Stimulated activated CD8-positive, alpha-beta memory T cell treated with anti-CD3 and anti-CD28 coated beads, Interleukin-4, amount 100 ng/mL, for 48 hours (primary cell): ENCODE data around the gene TSEN54.
A peak's percentile ranks its signal among the peaks of the same experiment; 100 is the strongest.

ENCODE experiments used
- DNase-seq: peaks from one replicate; pipeline ENCODE4 v3.0.0-alpha.2; 2020

Gene TSEN54

DNA sequence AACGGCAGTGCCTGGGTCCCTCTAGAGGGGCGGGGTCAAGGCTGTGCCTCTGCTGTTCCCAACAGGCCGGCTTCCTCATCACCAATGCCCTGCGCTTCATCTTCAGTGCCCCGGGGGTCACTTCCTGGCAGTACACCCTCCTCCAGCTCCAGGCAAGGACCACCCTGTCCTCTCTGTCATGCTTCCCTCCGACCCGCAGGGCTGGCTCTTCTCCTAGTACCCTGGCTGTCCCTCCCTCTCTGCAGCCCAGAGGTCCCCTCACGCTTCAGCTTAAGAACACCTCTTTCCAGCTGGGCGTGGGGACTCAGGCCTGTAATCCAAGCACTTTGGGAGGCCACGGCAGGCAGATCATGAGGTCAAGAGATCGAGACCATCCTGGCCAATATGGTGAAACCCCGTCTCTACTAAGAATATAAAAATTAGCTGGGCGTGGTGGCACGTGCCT is 26.8 kb upstream of the TSEN54 start:
- DNase-seq: no peak

DNA sequence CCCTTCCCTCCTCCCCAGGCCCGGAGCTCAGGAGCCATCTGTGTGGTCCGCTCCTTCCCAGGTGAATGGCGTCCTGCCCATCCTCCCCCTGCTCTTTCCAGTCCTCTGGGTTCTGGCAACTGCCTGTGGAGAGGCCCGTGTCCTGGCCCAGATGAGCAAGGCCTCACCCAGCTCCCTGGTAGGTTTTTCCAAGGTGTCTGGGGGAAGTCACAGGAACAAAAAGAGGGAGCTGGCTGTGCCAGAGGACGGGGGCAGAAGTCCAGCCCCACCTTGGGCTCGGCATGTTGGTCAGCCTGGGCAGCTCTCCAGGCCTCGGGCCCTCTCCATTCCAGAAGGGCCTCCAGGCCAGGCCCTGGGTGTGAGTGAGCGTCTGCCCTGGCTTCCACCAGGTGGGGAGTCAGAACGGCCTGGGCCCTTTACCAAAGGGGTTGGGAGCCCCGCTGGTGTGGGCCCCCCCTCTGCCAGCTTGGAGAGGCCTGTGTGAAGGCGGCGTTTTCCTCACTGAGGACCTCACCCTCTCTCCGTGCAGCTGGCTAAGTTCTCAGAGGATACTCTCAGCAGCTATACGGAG is 26.1 kb upstream of the TSEN54 start:
- DNase-seq: no peak

DNA sequence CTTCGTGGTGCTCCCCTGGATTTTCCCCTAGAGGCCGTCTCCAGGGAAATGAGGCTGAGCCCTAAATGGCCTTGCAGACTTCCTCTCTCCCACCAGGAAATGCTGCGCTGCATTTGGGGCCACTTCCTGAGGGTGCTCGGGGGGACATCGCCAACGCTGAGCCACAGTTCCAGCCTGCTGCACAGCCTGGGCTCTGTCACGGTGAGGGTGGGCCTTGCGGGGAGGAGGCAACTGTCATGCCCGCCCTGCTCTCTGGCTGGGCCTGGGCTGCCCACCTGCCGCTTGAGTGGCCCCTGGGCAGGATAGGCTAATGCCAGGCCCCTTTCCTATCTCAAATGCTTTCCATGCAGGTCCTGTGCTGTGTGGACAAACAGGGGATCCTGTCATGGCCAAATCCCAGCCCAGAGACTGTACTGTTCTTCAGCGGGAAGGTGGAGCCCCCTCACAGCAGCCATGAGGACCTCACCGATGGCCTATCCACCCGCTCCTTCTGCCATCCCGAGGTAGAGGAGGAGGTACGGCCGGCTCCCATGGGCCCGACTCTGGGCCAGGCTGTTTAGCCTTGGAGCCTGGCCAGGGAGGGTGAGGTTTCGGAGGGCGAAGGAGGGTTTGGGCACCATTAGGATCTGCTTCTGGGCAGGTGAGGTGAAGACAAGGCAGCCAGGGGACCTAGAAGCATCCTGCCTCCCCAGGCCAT is 25.2 kb upstream of the TSEN54 start:
- DNase-seq: no peak

DNA sequence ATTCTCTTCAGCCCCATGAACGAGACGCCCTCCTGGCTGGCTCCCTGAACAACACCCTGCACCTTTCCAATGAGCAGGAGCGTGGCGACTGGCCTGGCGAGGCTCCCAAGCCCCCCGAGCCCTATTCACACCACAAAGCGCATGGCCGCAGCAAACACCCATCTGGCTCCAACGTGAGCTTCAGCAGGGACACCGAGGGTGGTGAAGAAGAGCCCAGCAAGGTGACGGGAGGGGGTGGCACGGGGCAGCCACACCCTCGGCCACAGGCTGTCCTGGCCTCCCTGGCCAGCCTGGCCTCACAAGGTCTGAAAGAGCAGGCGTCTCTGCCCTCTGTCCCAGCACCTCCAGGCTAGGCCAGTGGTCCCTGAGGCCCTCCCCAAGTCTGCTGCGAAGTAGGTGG is 24.6 kb upstream of the TSEN54 start:
- DNase-seq: no peak

DNA sequence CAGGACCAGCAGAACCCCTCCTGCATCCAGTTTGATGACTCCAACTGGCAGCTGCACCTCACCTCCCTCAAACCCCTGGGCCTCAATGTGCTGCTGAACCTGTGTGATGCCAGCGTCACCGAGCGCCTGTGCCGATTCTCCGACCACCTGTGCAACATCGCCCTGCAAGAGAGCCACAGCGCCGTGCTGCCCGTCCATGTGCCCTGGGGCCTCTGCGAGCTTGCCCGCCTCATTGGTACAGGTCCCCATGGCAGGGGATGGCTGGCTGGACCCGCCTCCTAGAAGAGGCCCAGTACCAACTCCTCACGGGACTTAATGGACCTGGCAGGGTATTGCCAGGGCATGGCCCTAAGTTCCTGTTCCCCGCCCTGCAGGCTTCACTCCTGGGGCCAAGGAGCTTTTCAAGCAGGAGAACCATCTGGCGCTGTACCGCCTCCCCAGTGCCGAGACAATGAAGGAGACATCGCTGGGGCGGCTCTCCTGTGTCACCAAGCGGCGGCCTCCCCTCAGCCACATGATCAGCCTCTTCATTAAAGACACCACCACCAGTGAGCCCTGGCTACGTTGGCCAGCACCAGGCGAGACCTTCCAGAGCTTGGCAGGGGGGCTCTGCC is 23.7 kb upstream of the TSEN54 start:
- DNase-seq: no peak

DNA sequence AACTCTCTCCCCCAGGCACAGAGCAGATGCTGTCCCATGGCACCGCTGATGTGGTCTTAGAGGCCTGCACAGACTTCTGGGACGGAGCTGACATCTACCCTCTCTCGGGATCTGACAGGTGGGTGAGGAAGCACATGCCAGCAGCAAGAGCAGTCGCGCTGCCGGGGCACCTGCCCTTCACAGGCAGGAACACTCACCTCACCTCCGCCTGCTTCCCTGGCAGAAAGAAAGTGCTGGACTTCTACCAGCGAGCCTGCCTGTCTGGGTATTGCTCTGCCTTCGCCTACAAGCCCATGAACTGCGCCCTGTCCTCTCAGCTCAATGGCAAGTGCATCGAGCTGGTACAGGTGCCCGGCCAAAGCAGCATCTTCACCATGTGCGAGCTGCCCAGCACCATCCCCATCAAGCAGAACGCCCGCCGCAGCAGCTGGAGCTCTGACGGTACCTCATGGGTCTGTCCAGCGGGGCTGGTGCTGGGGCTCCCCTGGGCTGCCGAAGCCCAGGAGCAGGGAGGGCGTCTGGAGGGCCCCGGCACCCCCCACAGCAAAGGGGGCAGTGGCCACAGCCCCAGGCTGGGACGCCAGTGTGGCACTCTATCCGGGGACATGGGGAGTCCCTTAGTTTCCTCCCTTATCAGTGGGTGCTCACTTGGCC is 22.7 kb upstream of the TSEN54 start:
- no peak for DNase-seq

DNA sequence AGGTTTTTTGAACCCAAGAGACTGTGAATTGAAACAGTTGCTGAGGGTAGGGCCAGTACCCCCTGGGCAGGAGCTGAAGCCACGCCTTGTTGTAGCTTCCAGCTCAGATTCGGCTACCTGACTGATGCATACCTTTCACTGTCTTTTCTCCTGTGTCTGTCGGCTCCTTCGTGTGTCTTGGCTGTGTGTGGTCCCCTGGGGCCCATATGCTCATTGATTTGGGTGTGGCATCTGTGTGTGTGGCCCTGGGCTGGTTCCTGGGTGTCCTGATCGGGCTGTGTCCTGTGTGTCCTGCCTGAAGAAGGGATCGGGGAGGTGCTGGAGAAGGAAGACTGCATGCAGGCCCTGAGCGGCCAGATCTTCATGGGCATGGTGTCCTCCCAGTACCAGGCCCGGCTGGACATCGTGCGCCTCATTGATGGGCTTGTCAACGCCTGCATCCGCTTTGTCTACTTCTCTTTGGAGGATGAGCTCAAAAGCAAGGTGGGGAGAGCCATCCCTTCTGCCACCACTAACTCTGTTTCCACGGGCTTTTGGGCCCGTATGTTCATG is 21.9 kb upstream of the TSEN54 start:
- DNase-seq: no peak

DNA sequence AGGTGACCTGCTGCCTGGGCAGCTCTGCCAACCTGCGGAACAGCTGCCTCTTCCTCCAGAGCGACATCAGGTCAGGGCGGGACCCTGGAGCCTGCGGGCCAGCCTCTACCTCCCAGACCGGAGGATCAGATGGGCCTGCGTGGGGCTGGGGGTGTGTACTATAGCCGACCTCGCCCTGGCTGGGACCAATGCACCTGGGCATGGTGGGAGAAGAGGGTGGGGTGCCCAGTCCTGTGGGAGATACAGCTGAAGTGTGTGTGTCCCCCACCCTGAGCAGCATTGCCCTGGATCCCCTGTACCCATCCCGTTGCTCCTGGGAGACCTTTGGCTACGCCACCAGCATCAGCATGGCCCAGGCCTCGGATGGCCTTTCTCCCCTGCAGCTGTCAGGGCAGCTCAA is 20.3 kb upstream of the TSEN54 start:
- DNase-seq: no peak

DNA sequence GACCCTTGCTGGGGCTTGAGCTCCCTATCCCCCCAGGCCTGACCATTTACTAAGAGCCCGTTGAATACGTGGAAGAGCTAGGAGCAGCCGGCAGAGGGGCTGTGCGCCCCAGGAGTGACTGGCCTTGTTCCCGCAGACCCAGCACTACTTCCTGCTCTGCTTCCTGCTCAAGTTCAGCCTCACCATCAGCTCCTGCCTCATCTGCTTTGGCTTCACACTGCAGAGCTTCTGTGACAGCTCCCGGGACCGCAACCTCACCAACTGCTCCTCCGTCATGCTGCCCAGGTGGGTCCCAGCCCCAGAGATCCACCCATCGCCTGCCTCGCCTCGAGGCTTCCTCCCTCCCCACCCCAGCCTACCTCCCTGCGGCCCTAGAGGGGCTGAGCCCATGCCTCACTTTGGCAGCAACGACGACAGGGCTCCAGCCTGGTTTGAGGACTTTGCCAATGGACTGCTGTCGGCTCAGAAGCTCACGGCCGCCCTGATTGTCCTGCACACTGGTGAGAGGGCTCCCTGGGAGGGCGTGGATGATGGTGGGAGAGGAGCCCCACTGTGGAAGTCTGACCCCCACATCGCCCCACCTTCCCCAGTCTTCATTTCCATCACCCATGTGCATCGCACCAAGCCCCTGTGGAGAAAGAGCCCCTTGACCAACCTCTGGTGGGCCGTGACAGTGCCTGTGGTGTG is 18.1 kb upstream of the TSEN54 start:
- no peak for DNase-seq

DNA sequence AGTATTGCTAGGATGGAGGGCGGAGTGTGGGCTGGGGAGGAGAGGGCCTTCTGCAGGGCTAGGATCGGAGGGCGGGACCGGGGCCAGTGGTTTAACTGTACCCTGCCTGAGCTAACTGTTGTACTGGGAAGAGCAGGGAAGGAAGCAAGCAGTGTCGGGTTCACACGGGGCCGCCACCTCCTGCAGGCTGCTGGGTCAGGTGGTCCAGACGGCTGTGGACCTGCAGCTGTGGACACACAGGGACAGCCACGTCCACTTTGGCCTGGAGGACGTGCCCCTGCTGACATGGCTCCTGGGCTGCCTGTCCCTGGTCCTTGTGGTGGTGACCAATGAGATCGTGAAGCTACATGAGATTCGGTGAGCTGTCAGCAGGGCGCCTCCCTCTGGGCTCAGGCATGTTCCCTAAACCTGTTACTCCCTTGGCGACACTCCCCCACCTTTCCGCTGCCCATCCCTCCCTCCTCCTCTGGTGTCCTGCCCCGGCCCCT is 17.6 kb upstream of the TSEN54 start:
- no peak for DNase-seq

DNA sequence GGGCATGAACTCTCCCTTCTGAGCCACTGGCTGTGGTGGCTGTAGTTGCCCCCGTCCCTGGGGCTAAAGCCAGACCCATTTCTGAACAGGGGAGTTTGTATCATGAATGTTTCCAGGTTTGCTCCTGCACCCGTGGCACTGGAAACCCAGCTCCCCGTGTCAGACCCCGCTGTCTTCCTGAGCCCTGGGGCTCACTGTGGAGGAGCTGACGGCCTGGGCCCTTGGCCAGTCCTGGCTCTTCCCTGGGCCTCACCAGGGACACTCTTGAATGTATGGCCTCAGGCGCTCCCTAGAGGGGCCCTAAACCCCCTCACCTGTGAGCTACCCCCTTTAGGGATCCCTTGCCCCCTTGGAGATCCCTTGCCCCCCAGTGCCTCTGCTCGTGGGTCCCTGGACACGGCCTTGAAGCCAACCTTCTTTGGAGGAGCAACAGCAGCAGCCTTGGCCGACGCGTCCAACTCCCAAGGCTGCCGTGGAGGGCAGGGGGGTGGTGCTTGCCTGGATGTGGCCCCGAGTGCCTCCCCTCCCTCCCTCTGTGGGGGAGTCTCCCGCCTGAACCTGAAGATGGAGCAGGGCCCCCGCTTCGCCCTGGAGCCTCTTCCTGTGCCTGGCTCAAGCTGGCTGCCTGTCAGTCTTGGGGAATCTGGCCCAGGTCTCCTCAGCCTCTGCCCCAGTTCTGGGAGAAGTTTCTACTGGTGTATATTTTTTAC is 16.9 kb upstream of the TSEN54 start:
- no peak for DNase-seq

DNA sequence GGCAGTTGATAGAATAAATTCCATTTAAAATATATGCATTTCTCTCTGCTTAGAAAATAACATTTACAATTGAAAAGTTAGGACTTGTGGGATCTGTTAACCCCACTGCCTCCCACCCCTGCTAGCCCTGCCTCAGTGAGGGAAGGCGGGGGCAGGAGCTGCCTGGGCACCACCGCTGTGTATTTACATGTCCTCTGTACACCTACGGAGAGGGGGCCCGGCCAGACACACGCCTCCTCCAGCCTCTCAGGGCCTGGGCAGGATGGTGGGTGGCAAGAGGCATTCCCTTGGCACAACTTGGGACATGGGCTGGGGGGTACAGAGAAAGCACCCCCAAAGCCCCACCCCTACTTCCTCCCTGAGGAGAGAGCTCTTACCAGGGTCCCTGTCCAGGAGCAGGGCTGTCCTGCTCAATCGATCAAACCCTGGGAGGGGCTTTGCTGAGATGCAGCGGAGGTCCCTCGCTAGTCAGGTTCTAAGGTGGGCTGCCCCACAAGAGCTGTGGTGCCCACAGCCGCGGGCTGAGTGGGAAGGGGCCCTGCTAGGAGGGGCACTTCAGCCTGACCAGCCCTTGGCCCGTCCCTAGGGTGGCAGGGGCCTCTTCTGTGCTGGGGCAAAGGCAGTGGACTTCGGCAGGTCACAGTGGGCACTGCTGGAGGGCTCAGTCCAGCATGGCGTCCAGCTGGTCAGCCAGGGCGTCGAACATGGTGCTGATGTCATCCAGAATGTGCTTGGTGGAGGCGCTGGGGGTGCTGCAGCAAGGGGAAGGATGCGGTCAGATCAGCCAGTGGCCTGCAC is 15.7 kb upstream of the TSEN54 start:
- no peak for DNase-seq

DNA sequence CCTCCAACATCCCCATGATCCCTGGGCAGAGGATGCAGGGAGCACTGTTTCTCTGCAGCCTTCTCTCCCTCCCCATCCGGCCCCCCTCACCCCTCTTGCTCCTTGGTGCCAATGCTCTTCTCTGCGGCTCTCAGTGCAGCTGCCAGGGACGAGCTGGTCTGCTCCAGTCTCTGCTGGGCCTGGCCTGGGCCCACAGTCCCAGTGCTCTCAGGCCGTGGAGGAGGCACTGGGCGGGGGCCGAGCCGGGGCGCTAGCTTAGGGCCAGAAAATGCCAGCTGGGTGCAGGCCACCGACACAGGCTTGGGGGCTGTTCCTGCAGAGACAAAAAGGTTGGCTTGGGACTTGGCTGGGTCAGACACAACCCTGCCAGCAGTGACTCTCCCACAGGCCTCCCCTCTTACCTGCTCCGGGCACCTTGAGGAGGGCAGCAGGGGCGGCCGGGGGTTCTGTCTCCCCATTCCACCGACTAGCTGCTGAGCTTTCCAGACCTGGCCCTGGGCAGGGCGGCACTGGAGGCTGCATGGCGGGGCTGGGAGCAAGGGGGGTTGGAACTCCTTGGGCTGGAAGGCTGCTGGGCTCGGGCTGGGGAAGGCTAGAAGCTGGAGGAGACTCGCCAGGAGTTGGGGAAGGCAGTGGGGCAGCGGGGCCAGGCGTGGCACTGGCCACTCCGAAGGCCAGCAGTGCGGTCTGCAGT is 14.8 kb upstream of the TSEN54 start:
- no peak for DNase-seq

DNA sequence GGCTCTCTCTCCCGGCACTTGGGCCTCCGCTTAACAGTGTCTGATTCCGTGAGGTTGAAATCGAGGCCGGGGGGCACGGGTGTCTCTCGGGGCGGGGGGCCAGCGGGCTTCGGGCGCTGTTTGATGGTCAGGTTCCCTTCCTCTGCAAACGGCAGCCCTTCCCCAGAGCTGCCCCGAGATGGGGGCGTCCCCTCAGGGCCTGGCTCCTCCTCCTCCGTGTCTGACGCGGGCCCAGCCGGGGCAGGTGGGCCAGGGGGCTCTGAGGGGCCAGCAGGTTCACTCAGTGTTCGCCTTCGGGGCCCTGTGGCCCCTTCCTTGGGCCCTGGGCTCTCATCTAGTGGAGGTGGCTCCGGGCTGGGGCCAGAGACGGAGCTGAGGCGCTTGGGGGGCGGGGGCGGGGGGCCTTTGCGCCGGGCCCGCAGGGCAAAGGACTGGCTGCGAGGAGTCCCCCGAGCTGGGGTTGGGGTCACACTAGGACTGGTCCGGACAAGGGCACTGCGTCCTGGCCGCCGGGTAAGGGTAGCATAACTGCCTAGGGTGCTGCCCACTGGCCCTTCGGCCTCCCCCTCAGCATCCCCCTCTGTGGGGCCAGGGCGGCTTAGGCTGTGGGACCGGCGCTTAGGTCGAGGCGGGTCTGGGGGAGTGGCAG is 14.1 kb upstream of the TSEN54 start:
- DNase-seq: no peak

DNA sequence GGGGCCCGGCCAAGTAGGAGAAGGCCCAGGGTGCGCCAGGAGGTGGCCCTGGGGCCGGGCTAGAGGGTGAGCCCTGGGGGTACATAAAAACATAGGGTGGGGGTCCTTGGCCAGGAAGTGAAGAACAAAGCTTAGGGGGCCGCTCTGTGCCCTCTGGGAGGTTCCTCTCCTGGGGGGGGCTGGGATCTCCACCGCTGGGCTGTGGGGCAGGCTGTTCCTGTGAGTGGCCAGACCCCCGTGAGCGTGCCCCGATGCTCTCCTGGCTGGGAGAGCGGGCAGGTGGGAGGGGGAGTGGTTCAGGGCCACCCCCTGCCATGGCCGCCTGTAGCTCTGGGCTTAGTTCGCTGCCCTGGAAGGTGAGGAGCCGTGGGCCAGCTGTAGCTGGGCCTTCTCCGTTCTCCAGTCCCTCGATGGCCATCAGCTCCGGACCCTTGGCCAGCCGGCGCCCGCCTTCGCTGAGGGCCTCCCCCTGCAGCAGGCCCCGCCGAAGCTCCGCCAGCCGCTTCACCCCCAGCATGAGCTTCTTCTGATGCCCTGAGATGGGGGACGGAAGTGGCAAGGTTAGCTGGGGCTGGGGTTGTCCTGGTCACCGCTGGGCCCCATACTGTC is 13.5 kb upstream of the TSEN54 start:
- DNase-seq: no peak

DNA sequence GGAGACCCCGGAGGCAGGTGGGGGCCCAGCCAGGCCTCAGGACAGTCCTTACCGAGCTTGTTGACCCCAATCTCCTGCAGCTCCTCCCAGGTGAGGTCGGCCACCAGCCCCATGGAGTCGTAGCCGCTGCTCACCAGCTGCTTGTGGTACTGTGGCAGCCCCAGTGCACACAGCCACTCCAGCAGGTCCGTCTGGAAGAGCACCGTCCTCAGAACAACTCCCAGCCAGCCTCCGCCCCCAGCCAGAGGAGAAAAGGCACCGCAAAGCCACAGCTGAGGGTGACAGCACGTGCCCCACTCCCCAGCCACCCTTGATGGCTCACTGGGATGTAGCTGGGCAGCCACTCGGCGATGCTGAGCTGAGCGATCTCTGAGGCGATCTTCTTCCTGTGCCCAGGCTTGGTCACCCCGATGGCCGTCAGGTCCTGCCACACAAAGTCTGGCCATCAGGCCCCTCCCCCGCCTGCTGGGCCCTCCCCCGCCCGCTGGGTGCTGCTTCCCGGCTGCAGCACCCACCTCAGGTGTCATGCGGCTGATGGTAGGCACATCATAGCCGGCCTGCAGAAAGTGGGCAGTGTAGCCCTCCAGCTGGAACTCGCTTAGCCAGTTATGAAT is 12.9 kb upstream of the TSEN54 start:
- no peak for DNase-seq

DNA sequence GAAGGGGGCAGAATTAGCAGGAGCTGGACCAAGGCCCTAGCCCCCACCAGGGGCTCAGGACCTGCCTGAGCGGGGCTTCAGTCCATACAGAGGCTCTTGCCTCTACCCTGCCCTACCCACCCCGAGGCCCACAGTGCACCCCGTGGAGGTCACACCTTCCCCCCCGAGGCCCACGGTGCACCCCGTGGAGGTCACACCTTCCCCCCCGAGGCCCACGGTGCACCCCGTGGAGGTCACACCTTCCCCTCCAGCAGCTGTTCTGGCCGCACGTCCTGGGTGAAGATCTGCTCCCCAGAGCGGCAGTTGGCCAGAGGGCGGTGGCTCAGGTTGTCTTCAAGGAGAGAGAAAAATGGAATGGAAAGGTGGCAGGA is 12.4 kb upstream of the TSEN54 start:
- no peak for DNase-seq

DNA sequence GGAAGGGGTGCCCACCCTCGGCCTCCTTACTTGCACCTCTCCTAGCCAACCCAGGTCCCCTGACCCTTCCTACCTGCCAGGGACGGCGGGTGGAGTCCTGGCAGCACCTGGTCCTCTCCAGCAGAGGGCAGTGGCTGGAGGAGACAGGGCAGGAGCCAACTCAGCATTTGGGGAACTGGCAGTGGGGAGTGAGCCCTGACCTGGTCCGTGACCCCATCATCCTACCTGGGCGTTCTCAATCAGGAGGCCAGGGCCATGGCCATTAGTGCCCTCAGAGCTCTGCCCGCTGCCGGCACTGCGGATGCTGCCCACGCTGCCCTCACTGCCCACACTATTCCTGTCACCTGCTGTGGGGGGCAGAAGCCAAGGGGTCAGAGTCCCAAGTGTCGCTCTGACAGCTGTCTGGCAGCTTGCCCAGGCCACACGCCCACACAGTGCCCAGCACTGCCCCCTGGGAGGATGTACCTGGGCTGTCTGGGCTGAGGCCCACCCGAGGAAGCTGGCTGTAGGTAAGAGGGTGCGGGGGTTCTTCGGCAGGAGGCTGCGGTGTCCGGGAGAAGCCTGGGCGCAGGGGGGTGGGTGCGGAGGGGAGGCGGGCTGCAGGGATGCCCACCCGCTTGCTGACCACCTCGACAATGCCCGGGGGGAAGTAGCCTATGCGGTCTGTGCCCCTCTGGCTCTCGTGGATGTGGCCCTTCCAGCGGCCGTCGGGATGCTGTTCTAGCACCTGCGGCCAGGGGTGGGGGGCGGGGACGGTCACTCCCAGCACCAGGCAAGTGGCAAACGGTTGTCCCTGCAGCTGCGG is 11.8 kb upstream of the TSEN54 start:
- DNase-seq: peak; percentile 56

DNA sequence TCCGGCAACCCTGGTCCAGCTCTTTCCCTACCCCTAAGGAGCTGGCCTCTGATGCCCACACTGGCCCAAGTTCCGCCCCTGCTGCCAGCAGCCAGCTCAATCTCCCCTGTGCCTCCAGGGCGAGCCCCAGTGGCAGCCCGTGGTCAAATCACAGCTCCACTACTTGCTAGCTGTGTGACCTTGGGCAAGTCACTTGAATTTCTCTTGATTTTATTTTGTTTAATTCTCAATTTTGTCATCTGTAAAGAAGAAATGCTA is 11.2 kb upstream of the TSEN54 start:
- no peak for DNase-seq
